Measurements from ENCODE around the gene SLC16A3.

Gene SLC16A3

DNA sequence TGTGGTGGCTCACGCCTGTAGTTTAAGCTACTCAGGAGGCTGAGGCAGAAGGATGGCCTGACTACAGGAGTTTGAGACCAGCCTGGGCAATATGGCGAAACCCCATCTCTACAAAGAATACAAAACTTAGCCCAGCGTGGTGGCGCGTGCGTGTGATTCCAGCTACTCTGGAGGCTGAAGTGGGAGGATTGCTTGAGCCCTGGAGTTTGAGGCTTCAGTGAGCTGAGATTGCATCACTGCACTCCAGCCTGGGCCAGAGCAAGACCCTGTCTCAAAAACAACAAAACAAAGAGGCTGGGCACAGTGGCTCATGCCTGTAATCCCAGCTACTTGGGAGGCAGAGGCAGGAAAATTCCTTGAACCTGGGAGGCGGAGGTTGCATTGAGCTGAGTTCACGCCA, 51.7 kb downstream of the SLC16A3 start:
- no peak for FAIRE-seq

DNA sequence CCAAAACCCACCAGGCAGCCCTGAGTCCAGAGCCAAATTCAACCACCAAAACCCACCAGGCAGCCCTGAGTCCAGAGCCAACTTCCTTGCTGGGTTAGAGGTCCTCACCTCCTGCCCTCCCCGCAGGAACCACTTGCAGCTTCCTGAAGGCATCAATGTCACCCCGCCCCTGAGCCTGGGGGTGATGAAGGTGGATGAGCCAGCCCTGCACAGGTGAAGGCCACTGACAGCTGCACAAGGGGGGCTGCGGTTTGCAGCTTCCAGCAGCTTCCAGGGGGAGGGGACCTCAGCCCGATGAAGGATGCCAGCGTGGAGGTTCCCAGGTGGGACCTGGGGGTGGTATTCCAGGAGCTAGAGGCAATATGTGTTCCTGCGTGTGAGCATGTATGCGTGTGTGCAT, 52.2 kb downstream of the SLC16A3 start:
- no peak for FAIRE-seq
- DNase-seq (ENCODE audit: insufficient read length, low spot score), result no peak

More for the DNA sequence above, 51.7 kb downstream of the SLC16A3 start:
- DNase-seq (ENCODE audit: insufficient read length, low spot score), result no peak

- DNase-seq (ENCODE audit: insufficient read length, low spot score) (no peak), FAIRE-seq (no peak)
These were observed 52.8 kb downstream of the SLC16A3 start for GRCh38 chr17:82281502-82282238.

- DNase-seq (ENCODE audit: insufficient read length, low spot score) (no peak), FAIRE-seq (no peak)
These were observed 53.7 kb downstream of the SLC16A3 start for GRCh38 chr17:82282239-82283207.

GRCh38 chr17:82283208-82283749, 54.4 kb downstream of the SLC16A3 start:
- no peak for FAIRE-seq
- no peak for DNase-seq (ENCODE audit: insufficient read length, low spot score)

- DNase-seq (ENCODE audit: insufficient read length, low spot score) (no peak), FAIRE-seq (no peak)
These were observed 56.3 kb downstream of the SLC16A3 start for GRCh38 chr17:82285141-82285540.

- DNase-seq (ENCODE audit: insufficient read length, low spot score) (no peak), FAIRE-seq (no peak)
These were observed 58.4 kb downstream of the SLC16A3 start for GRCh38 chr17:82287013-82287867.

GRCh38 chr17:82287868-82288801, 59.3 kb downstream of the SLC16A3 start:
- DNase-seq (ENCODE audit: insufficient read length, low spot score), result no peak
- FAIRE-seq, result no peak
